CD4-positive, CD25-positive, alpha-beta regulatory T cell (primary cell): ENCODE results near the gene GALR2. TPM values are rescaled to one million over a fixed set of nuclear protein-coding genes. Genes with fewer than 3 reads are reported as not detected.

ENCODE experiments used
- ATAC-seq, 2 donors: fragments of 150-1000 bp; cut with Tn5 transposase; one replicate each; pipeline ENCODE4 v1.10.0; 2021; ENCODE audit warnings: low read depth in 2 of 2, moderate number of reproducible peaks in 2 of 2, moderate library complexity in 1 of 2
- DNase-seq, 3 donors: peaks; one replicate each; pipeline versions ENCODE4 v3.0.0 to v3.0.0-alpha.2; 2012 to 2022; ENCODE audit warnings: mixed read lengths in 1 of 3
- H3K27ac ChIP-seq: one replicate; pipeline ENCODE4 v1.7.0; 2013; ENCODE audit warnings: mild to moderate bottlenecking, low read length; ENCODE audit not compliant: insufficient read depth, poor library complexity, severe bottlenecking
- H3K27me3 ChIP-seq: one replicate; pipeline ENCODE4 v1.7.0; 2013; ENCODE audit warnings: low read length; ENCODE audit not compliant: control insufficient read depth, insufficient read depth
- H3K36me3 ChIP-seq: one replicate; pipeline ENCODE4 v1.7.0; 2013; ENCODE audit warnings: mild to moderate bottlenecking, low read length, moderate library complexity; ENCODE audit not compliant: control insufficient read depth, insufficient read depth
- H3K4me1 ChIP-seq: 2 replicates; pipeline ENCODE4 v1.7.0; 2013; ENCODE audit warnings: mild to moderate bottlenecking, low read length; ENCODE audit not compliant: insufficient read depth, control insufficient read depth, poor library complexity, severe bottlenecking
- H3K4me3 ChIP-seq: one replicate; pipeline ENCODE4 v1.7.0; 2013; ENCODE audit warnings: low read depth, mild to moderate bottlenecking, low read length, moderate library complexity
- H3K9me3 ChIP-seq, 2 experiments: 1 replicate in 1 of 2; 2 replicates in 1 of 2; pipeline ENCODE4 v1.7.0; 2013; ENCODE audit warnings: low read length in 2 of 2, mild to moderate bottlenecking in 1 of 2, moderate library complexity in 1 of 2; ENCODE audit not compliant: control insufficient read depth in 2 of 2
- H3K27ac Mint-ChIP-seq, 3 donors: one replicate each; pipeline ENCODE4 v1.8.0; 2020 to 2022; ENCODE audit warnings: mild to moderate bottlenecking in 3 of 3, mixed read lengths in 3 of 3, moderate library complexity in 2 of 3
- H3K27me3 Mint-ChIP-seq: one replicate; pipeline ENCODE4 v1.8.0; 2022; ENCODE audit warnings: mild to moderate bottlenecking, mixed read lengths
- H3K36me3 Mint-ChIP-seq: one replicate; pipeline ENCODE4 v1.8.0; 2020; ENCODE audit warnings: mixed read lengths
- H3K4me1 Mint-ChIP-seq, 4 donors: one replicate each; pipeline ENCODE4 v1.8.0; 2020 to 2022; ENCODE audit warnings: mixed read lengths in 4 of 4, mild to moderate bottlenecking in 1 of 4
- H3K4me3 Mint-ChIP-seq, 4 donors: one replicate each; pipeline ENCODE4 v1.8.0; 2020 to 2022; ENCODE audit warnings: mild to moderate bottlenecking in 4 of 4, mixed read lengths in 4 of 4, moderate library complexity in 3 of 4
- H3K9me3 Mint-ChIP-seq, 7 donors: one replicate each; pipeline ENCODE4 v1.8.0; 2020 to 2022; ENCODE audit warnings: mixed read lengths in 7 of 7, mild to moderate bottlenecking in 3 of 7, moderate library complexity in 2 of 7
- polyA plus RNA-seq, 4 donors: library from polyadenylated mRNA; unstranded; fragments of 300-500 nt; fragmentation: Illumina TruSeq; gene quantifications; one replicate each; pipeline ENCODE4 v1.2.3, GENCODE V29; 2021
- total RNA-seq: library from RNA; stranded (reverse); gene quantifications from one replicate; pipeline ENCODE4 v1.2.3, GENCODE V29; 2022

GALR2 gene
- total and polyA plus RNA-seq, 5 donors from 2014 or later: 0.41 to 0.86 (median 0.62) TPM; not detected in 2

DNA sequence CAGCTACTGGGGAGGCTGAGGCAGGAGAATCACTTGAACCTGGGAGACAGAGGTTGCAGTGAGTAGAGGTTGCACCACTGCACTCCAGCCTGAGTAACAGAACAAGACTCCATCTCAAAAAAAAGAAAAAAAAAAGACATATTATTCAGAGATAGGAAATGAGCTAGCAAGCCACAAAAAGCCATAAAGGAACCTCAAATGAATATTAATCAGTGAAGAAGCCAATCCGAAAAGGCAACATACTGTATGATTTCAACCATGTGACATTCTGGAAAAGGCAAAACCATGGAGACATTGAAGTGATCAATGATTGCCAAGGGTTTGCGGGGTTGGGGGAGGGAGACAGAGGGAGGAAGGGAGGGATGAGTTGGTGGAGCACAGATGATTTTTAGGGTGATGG lies 37.4 kb downstream of the GALR2 start:
- no peak overlapping the region for H3K27ac Mint-ChIP-seq

DNA sequence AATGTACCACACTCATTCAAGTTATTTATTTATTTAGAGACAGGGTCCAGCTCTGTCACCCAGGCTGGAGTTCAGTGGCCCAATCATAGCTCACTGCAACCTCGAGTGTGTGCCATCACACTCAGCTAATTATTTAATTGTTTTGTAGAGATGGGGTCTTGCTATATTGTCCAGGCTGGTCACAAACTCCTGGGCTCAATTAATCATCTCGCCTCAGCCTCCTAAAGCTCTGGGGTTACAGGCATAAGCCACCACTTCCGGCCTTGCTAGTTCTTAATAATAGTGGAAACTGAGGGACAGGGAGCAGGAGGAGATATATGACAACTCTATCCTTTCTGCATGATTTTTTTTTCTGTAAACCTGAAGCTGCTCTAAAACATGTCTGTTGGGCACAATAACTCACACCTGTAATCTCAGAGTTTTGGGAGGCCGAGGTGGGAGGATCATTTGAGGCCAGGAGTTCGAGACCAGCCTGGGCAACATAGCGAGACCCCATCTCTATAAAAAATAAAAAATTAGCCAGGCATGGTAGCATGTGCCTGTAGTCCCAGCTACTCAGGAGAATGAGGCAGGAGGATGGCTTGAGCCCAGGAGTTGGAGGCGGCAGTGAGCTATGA lies 40.7 kb downstream of the GALR2 start:
- Histone ChIP-seq H3K9me3 (no peaks in the 10 kb centered on the region), H3K36me3 (no peaks in the 10 kb centered on the region), H3K27me3 (no peaks in the 10 kb centered on the region), H3K4me3 (no peak overlapping the region), H3K4me1 (no peaks in the 10 kb centered on the region), H3K27ac (no peak overlapping the region)
- no peak overlapping the region for H3K4me3 Mint-ChIP-seq
- DNase-seq (no peak), ATAC-seq (no peak)
- H3K4me1 Mint-ChIP-seq: no peaks in the 10 kb centered on the region
- H3K9me3 Mint-ChIP-seq: peaks cover 0 to 1% (median 0%) of the 10 kb centered on the region in 7 donors
- peaks cover 4% of the 10 kb centered on the region for H3K36me3 Mint-ChIP-seq
- no peak overlapping the region for H3K27ac Mint-ChIP-seq
- peaks cover 5% of the 10 kb centered on the region for H3K27me3 Mint-ChIP-seq

More for the DNA sequence above, 37.4 kb downstream of the GALR2 start:
- no peak for DNase-seq
- H3K9me3 Mint-ChIP-seq: peaks cover 0 to 1% (median 0%) of the 10 kb centered on the region in 7 donors
- no peaks in the 10 kb centered on the region for H3K36me3 ChIP-seq
- no peaks in the 10 kb centered on the region for H3K4me1 ChIP-seq
- no peak for ATAC-seq
- no peaks in the 10 kb centered on the region for H3K9me3 ChIP-seq
- no peak overlapping the region for H3K4me3 ChIP-seq
- H3K36me3 Mint-ChIP-seq: peaks cover 4% of the 10 kb centered on the region
- H3K4me1 Mint-ChIP-seq: no peaks in the 10 kb centered on the region
- peaks cover 5% of the 10 kb centered on the region for H3K27me3 Mint-ChIP-seq
- no peak overlapping the region for H3K27ac ChIP-seq
- H3K4me3 Mint-ChIP-seq: no peak overlapping the region
- H3K27me3 ChIP-seq: no peaks in the 10 kb centered on the region

DNA sequence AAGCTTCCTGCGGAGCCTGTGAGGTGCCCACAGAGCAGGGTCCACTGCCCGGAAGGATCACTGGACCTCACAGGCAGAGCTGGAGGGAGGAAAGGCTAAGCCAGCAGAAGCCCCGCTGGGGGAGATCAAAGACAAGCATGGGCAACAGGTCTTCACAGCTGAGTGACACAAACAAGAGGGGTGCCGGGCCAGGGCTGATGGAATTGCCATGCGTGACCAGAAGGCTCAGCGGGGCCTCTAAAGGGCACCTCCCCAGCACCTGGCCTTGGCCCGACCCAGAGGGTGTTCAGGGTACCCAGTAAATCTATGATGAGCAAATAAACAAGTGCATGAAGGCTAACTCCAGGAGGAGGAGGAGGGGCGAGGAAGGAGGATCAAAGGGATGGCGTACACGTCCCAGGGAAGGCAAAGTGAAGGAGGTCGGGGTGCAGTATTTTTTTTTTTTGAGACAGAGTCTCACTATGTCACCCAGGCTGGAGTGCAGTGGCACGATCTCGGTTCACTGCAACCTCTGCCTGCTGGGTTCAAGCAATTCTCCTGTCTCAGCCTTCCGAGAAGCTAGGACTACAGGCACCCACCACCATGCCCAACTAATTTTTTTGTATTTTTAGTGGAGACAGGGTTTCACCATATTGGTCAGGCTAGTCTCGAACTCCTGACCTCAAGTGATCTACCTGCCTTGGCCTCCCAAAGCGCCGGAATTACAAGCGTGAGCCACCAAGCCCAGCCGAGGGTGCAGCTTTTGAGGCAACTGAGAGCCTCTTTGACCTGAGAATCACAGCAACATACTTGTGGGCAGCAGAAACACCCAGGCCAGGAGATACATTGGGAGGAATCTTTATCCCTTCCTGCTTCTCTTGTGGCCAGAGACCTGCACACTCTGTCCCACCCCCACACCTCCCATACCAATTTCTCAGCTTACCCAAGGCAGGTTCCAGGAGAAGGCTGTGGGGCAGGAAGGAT lies 45.1 kb downstream of the GALR2 start:
- Histone ChIP-seq H3K4me3 (no peak overlapping the region), H3K27me3 (no peaks in the 10 kb centered on the region), H3K4me1 (peaks cover 9% of the 10 kb centered on the region), H3K9me3 (no peaks in the 10 kb centered on the region), H3K36me3 (no peaks in the 10 kb centered on the region), H3K27ac (no peak overlapping the region)
- no peaks in the 10 kb centered on the region for H3K36me3 Mint-ChIP-seq
- no peak overlapping the region for H3K27ac Mint-ChIP-seq
- no peaks in the 10 kb centered on the region for H3K9me3 Mint-ChIP-seq
- no peak for ATAC-seq
- no peak overlapping the region for H3K4me3 Mint-ChIP-seq
- no peak for DNase-seq
- H3K4me1 Mint-ChIP-seq: peaks cover 0 to 15% (median 2%) of the 10 kb centered on the region in 4 donors
- H3K27me3 Mint-ChIP-seq: no peaks in the 10 kb centered on the region

DNA sequence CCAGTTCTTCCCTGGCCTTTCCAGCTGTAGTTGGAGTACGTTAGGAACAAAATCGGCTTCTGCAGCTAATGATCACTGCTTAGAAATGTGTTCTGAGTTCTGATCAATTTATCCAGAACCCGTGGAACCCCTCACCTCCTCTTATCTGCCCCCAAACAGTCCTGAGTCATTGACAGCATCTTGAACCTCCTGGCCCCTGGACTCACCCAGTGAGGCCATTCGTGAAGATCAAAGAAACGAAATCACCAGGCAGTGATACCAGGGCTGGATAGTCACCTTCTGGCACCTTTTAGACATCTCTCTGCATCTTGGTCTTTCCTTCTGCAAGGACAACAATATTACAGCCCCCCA lies 46.1 kb downstream of the GALR2 start:
- Mint-ChIP-seq H3K4me1 (peaks cover 0 to 15% (median 2%) of the 10 kb centered on the region in 4 donors), H3K4me3 (no peak overlapping the region), H3K27ac (no peak overlapping the region), H3K27me3 (no peaks in the 10 kb centered on the region), H3K36me3 (no peaks in the 10 kb centered on the region), H3K9me3 (no peaks in the 10 kb centered on the region)
- Histone ChIP-seq H3K9me3 (no peaks in the 10 kb centered on the region), H3K36me3 (no peaks in the 10 kb centered on the region), H3K27me3 (no peaks in the 10 kb centered on the region), H3K4me1 (peaks cover 9% of the 10 kb centered on the region), H3K27ac (no peak overlapping the region), H3K4me3 (no peak overlapping the region)
- DNase-seq (no peak), ATAC-seq (no peak)

DNA sequence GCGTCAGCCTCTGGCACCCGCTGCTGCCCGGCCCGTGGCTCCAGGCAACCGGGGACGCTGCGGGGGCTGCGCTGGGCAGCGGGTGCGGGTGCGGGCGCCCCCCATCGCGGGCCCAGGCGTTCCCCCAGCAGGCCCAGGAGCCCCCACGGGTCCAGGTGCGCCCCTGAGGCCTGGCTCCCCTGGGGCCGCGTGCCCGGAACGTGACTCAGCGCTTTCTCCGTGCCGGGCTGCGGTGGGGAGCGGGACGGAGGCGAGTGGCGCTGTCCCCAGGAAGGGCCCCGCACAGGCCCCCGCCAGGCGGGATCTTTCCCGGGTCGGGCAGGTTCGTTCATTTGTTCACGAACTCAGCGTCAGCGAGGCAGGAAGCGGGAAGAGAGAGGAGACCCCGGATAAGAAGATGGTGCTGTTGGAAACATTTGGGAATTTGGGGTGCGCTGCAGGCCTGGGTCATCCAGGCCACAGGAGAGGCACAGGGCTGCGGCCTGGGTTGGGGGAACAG lies 47.4 kb downstream of the GALR2 start:
- H3K36me3 ChIP-seq: no peaks in the 10 kb centered on the region
- H3K27me3 Mint-ChIP-seq: peaks cover 4% of the 10 kb centered on the region
- peaks cover 0 to 21% (median 6%) of the 10 kb centered on the region in 4 donors for H3K4me1 Mint-ChIP-seq
- H3K4me3 Mint-ChIP-seq: peak overlapping the region in 3 of 4 donors; percentile 26 to 76 (median 58)
- DNase-seq (no peak), ATAC-seq (no peak)
- H3K27ac Mint-ChIP-seq: peak overlapping the region in 1 of 3 donors; percentile 79
- peaks cover 9% of the 10 kb centered on the region for H3K4me1 ChIP-seq
- H3K36me3 Mint-ChIP-seq: no peaks in the 10 kb centered on the region
- H3K9me3 Mint-ChIP-seq: no peaks in the 10 kb centered on the region
- H3K4me3 ChIP-seq: no peak overlapping the region
- H3K27ac ChIP-seq: no peak overlapping the region
- no peaks in the 10 kb centered on the region for H3K9me3 ChIP-seq
- no peaks in the 10 kb centered on the region for H3K27me3 ChIP-seq

DNA sequence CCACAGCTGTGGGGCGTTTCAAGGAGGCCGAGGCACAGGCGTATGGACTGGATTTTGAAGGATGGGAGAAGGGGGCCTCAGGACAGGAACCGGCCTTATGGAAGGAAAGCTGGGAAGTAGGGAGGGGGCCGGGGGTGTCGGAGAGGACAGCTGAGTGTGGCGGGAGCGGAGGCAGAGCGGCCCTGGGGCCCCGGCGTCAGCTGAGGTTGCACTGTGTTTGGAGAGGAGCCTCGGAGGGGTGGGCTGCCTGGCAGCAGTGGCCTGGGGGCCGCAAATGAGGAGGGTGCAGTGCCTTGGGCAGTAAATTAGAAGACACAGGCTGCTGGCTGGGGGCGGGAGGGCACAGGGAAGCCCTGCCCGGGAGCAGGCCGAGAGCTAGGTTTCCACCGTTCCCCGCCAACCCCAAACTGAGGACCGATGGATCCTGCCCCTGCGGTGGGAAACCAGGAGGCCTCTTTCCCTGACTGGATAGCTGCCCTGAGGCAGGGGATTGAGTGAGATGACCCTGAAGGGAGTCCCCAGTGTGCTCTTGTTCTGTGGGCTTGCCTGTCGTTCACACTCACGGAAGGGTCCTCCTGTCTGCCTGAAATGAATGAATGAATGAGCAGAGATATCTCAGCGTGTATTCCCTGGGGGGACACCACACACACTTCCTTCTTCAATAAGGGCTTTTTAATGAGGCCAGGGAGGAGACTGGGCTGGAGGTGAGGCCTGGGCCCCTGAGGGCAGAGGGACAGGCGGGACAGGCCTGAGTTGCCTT lies 48.0 kb downstream of the GALR2 start:
- H3K27me3 Mint-ChIP-seq: peaks cover 4% of the 10 kb centered on the region
- H3K27me3 ChIP-seq: no peaks in the 10 kb centered on the region
- H3K27ac ChIP-seq: no peak overlapping the region
- H3K36me3 Mint-ChIP-seq: no peaks in the 10 kb centered on the region
- no peaks in the 10 kb centered on the region for H3K9me3 Mint-ChIP-seq
- peaks cover 0 to 24% (median 8%) of the 10 kb centered on the region in 4 donors for H3K4me1 Mint-ChIP-seq
- no peak overlapping the region for H3K4me3 ChIP-seq
- no peaks in the 10 kb centered on the region for H3K9me3 ChIP-seq
- H3K4me3 Mint-ChIP-seq: peak overlapping the region in 3 of 4 donors; percentile 29 to 76 (median 58)
- peak overlapping the region in 2 of 3 donors; percentile 74 to 83 for H3K27ac Mint-ChIP-seq
- H3K36me3 ChIP-seq: no peaks in the 10 kb centered on the region
- H3K4me1 ChIP-seq: peaks cover 9% of the 10 kb centered on the region
- ATAC-seq (no peak), DNase-seq (no peak)

DNA sequence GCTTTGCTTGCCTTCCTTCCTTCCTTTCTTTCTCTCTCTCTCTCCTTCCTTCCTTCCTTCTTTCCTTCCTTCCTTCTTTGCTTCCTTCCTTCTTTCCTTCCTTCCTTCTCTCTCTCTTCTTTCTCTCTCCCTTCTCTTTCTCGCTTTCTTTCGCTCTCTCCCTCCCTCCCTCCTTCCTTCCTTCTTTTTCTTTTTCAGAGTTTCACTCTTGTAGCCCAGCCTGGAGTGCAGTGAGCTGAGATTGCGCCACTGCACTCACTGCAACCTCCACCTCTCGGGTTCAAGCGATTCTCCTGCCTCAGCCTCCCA lies 48.6 kb downstream of the GALR2 start:
- peak overlapping the region in 3 of 4 donors; percentile 29 to 73 (median 56) for H3K4me3 Mint-ChIP-seq
- peaks cover 9% of the 10 kb centered on the region for H3K4me1 ChIP-seq
- no peaks in the 10 kb centered on the region for H3K9me3 Mint-ChIP-seq

More for the DNA sequence above, 48.6 kb downstream of the GALR2 start:
- peak overlapping the region; percentile 56 to 83 (median 74) for H3K27ac Mint-ChIP-seq
- Histone ChIP-seq H3K36me3 (no peaks in the 10 kb centered on the region), H3K27ac (no peak overlapping the region), H3K9me3 (no peaks in the 10 kb centered on the region), H3K4me3 (no peak overlapping the region), H3K27me3 (no peaks in the 10 kb centered on the region)
- ATAC-seq (no peak), DNase-seq (no peak)
- H3K36me3 Mint-ChIP-seq: no peaks in the 10 kb centered on the region
- H3K4me1 Mint-ChIP-seq: peaks cover 0 to 24% (median 8%) of the 10 kb centered on the region in 4 donors
- peaks cover 4% of the 10 kb centered on the region for H3K27me3 Mint-ChIP-seq
